ENCODE data around the gene SLC49A4. TPM values are rescaled to one million over a fixed set of nuclear protein-coding genes. Genes with fewer than 3 reads are reported as not detected.

Gene SLC49A4
- polyA plus RNA-seq, 3 donors = 12.9 to 19.0 (median 18.6) TPM

DNA sequence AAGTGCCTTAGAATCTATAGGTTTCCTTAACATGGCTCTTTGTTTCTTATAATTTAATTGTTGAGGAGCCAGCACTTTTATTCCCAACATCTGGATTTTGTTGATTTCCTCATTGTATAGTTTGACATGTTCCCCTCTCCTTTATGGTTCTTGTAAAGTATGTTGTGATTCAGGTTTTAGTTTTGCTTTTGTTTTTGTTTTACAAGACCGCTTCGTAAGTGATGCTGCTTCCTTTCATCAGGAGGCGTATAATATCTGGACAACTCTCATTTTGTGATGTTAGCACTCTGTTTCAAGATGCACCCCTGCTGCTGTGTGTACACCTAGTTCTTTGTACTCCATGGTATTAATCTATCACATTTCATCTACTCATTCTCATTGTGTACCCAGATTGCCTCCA, 48.7 kb downstream of the SLC49A4 start:
- Histone ChIP-seq H3K36me3 (replicated peaks in 1 of 2; ENCODE audit: control insufficient read depth in 1 of 2, insufficient read depth in 2 of 2, low read length in 2 of 2) (peaks cover 36 to 69% of the 10 kb centered on the region in 2 donors), H3K4me3 (replicated peaks in 1 of 3; ENCODE audit: low read depth in 2 of 3, low read length in 3 of 3) (no peak overlapping the region), H3K9ac (ENCODE audit: insufficient read depth, low read length, poor library complexity, severe bottlenecking) (no peak overlapping the region), H4K20me1 (ENCODE audit: insufficient read depth, low read length) (peaks cover 3% of the 10 kb centered on the region), H3K4me2 (replicated peaks; ENCODE audit: extremely low read depth, low read length, poor library complexity, severe bottlenecking) (no peak overlapping the region), H3K79me2 (ENCODE audit: insufficient read depth, low read length) (no peaks in the 10 kb centered on the region), H3K27ac (ENCODE audit: low read depth in 1 of 2, low read length in 2 of 2) (no peak overlapping the region), H3K4me1 (ENCODE audit: control insufficient read depth in 1 of 2, insufficient read depth in 2 of 2, low read length in 2 of 2) (no peaks in the 10 kb centered on the region), H3K27me3 (ENCODE audit: control insufficient read depth in 2 of 2, insufficient read depth in 2 of 2, low read length in 2 of 2) (no peaks in the 10 kb centered on the region), H2AFZ (ENCODE audit: insufficient read depth, low read depth, low read length, poor library complexity, severe bottlenecking) (no peak overlapping the region), H3K9me3 (replicated peaks in 1 of 2; ENCODE audit: control insufficient read depth in 1 of 2, insufficient read depth in 1 of 2, low read length in 2 of 2) (no peaks in the 10 kb centered on the region)
- intact Hi-C loops (cut with micrococcal nuclease) = no loop called here
- Mint-ChIP-seq H3K27me3 (ENCODE audit: low read depth in 3 of 3) (peaks cover 0 to 3% (median 0%) of the 10 kb centered on the region in 3 donors), H3K36me3 (peaks cover 40 to 61% of the 10 kb centered on the region in 2 donors), H3K9me3 (peaks cover 0 to 3% (median 0%) of the 10 kb centered on the region in 7 donors), H3K4me1 (peaks cover 1% of the 10 kb centered on the region), H3K27ac (peak overlapping the region in 1 of 7 donors; percentile 65), H3K4me3 (no peak overlapping the region)
- no CpG with 5 or more reads among the region's 3 CpGs for WGBS (ENCODE audit: insufficient coverage)
- DNase-seq = no peak
- TF ChIP-seq CTCF (IDR thresholded peaks at IDR 0.05) = no peak

- Mint-ChIP-seq H3K9me3 (no peaks in the 10 kb centered on the region), H3K36me3 (peaks cover 66 to 92% of the 10 kb centered on the region in 2 donors), H3K4me1 (no peaks in the 10 kb centered on the region), H3K4me3 (no peak overlapping the region), H3K27ac (peak overlapping the region in 1 of 7 donors; percentile 26), H3K27me3 (ENCODE audit: low read depth in 3 of 3) (no peaks in the 10 kb centered on the region)
- no peak overlapping the region for H3K4me3 ChIP-seq (replicated peaks in 1 of 3; ENCODE audit: low read depth in 2 of 3, low read length in 3 of 3)
- H2AFZ ChIP-seq (ENCODE audit: insufficient read depth, low read depth, low read length, poor library complexity, severe bottlenecking) = no peak overlapping the region
- peaks cover 4% of the 10 kb centered on the region for H4K20me1 ChIP-seq (ENCODE audit: insufficient read depth, low read length)
- no peaks in the 10 kb centered on the region for H3K79me2 ChIP-seq (ENCODE audit: insufficient read depth, low read length)
- peak in 2 of 3 donors; percentile 17 to 32 for DNase-seq
- no peak overlapping the region for H3K9ac ChIP-seq (ENCODE audit: insufficient read depth, low read length, poor library complexity, severe bottlenecking)
- H3K27ac ChIP-seq (ENCODE audit: low read depth in 1 of 2, low read length in 2 of 2) = no peak overlapping the region
- TF ChIP-seq CTCF (IDR thresholded peaks at IDR 0.05) = no peak
- peaks cover 51 to 99% of the 10 kb centered on the region in 2 donors for H3K36me3 ChIP-seq (replicated peaks in 1 of 2; ENCODE audit: control insufficient read depth in 1 of 2, insufficient read depth in 2 of 2, low read length in 2 of 2)
- intact Hi-C loops (cut with micrococcal nuclease) = loop anchor here in 1 of 2 donors (10.0 kb wide), 1 partner anchor 102 kb away; no protein-coding TSS in a partner anchor
- H3K4me2 ChIP-seq (replicated peaks; ENCODE audit: extremely low read depth, low read length, poor library complexity, severe bottlenecking) = no peak overlapping the region
- H3K4me1 ChIP-seq (ENCODE audit: control insufficient read depth in 1 of 2, insufficient read depth in 2 of 2, low read length in 2 of 2) = no peaks in the 10 kb centered on the region
- no CpG with 5 or more reads among the region's 1 CpG for WGBS (ENCODE audit: insufficient coverage)
- no peaks in the 10 kb centered on the region for H3K27me3 ChIP-seq (ENCODE audit: control insufficient read depth in 2 of 2, insufficient read depth in 2 of 2, low read length in 2 of 2)
- no peaks in the 10 kb centered on the region for H3K9me3 ChIP-seq (replicated peaks in 1 of 2; ENCODE audit: control insufficient read depth in 1 of 2, insufficient read depth in 1 of 2, low read length in 2 of 2)
These were observed 62.1 kb downstream of the SLC49A4 start for GRCh38 chr3:122857019-122857418.
